IMR-90 (cell line): ENCODE data around the gene IKBKE. TPM values are rescaled to one million over a fixed set of nuclear protein-coding genes. Genes with fewer than 3 reads are reported as not detected.

Experiments
- ATAC-seq: fragments of 200-7000 bp; cut with Tn5 transposase; 2 replicates; pipeline ENCODE4 v1.9.1; 2020; ENCODE audit warnings: low read depth, mild to moderate bottlenecking, moderate library complexity
- BruUV-seq: library from RNA; stranded (reverse); fragments of 400-500 nt; replicated peaks from 2 replicates; lab custom pipeline; 2021; lab: Mats Ljungman, UMichigan
- CTCF ChIA-PET: fragments of 300-600 bp; formaldehyde crosslinking; extraction: SDS; loops from one replicate; lab custom pipeline; 2021; ENCODE audit warnings: antibody characterized with exemption; lab: Yijun Ruan, JAX
- POLR2A ChIA-PET: fragments of 300-600 bp; sonication (Branson Sonifier 250); formaldehyde crosslinking; loops from one replicate; lab custom pipeline; 2022; ENCODE audit warnings: antibody characterized with exemption; ENCODE audit not compliant: unreplicated experiment; lab: Charles Lee
- DNase-seq: peaks from one replicate; pipeline ENCODE4 v3.0.0; 2013
- H2AFZ ChIP-seq: replicated peaks from 2 replicates; pipeline ENCODE3; 2013; ENCODE audit warnings: low read length, mild to moderate bottlenecking; ENCODE audit not compliant: poor library complexity
- H2AK5ac ChIP-seq: 2 replicates; pipeline ENCODE4 v1.6.1; 2013; ENCODE audit warnings: low read depth, low read length, inconsistent platforms
- H2AK9ac ChIP-seq: replicated peaks from 2 replicates; pipeline ENCODE3; 2013; ENCODE audit warnings: mild to moderate bottlenecking, low read depth, low read length, moderate library complexity; ENCODE audit not compliant: poor library complexity
- H2BK120ac ChIP-seq: 2 replicates; pipeline ENCODE4 v1.6.1; 2013; ENCODE audit warnings: low read depth, low read length, inconsistent platforms
- H2BK15ac ChIP-seq: 3 replicates; pipeline ENCODE4 v1.6.1; 2013; ENCODE audit warnings: low read depth, low read length, inconsistent platforms
- H2BK20ac ChIP-seq: 2 replicates; pipeline ENCODE4 v1.6.1; 2013; ENCODE audit warnings: low read depth, mild to moderate bottlenecking, inconsistent platforms, low read length, moderate library complexity
- H2BK5ac ChIP-seq: 2 replicates; pipeline ENCODE4 v1.6.1; 2013; ENCODE audit warnings: mild to moderate bottlenecking, low read depth, low read length, inconsistent platforms; ENCODE audit not compliant: poor library complexity, severe bottlenecking
- H3K14ac ChIP-seq: replicated peaks from 2 replicates; pipeline ENCODE4 v1.6.1; 2013; ENCODE audit warnings: low read depth, low read length, inconsistent platforms
- H3K18ac ChIP-seq: 2 replicates; pipeline ENCODE4 v1.6.1; 2013; ENCODE audit warnings: low read depth, low read length, control low read depth
- H3K23ac ChIP-seq: 2 replicates; pipeline ENCODE4 v1.6.1; 2013; ENCODE audit warnings: low read depth, low read length, inconsistent platforms
- H3K27ac ChIP-seq: 2 replicates; pipeline ENCODE4 v1.5.1; 2013; ENCODE audit warnings: mild to moderate bottlenecking, control low read depth, low read length; ENCODE audit not compliant: insufficient read depth
- H3K27me3 ChIP-seq: 2 replicates; pipeline ENCODE4 v1.6.1; 2013; ENCODE audit warnings: low read length; ENCODE audit not compliant: control insufficient read depth, insufficient read depth
- H3K36me3 ChIP-seq: 2 replicates; pipeline ENCODE4 v1.6.1; 2013; ENCODE audit warnings: low read length, mixed read lengths; ENCODE audit not compliant: control insufficient read depth, insufficient read depth
- H3K4ac ChIP-seq: 2 replicates; pipeline ENCODE4 v1.6.1; 2013; ENCODE audit warnings: low read depth, low read length, inconsistent platforms
- H3K4me1 ChIP-seq: 2 replicates; pipeline ENCODE4 v1.6.1; 2013; ENCODE audit warnings: low read length, mixed read lengths; ENCODE audit not compliant: control insufficient read depth, insufficient read depth
- H3K4me2 ChIP-seq: 2 replicates; pipeline ENCODE4 v1.6.1; 2013; ENCODE audit warnings: low read depth, mild to moderate bottlenecking, control low read depth, low read length, moderate library complexity
- H3K4me3 ChIP-seq: 2 replicates; pipeline ENCODE4 v1.5.1; 2013; ENCODE audit warnings: low read depth, mild to moderate bottlenecking, control low read depth, low read length, moderate library complexity; ENCODE audit not compliant: insufficient read depth
- H3K56ac ChIP-seq: 2 replicates; pipeline ENCODE4 v1.6.1; 2013; ENCODE audit warnings: low read length, inconsistent platforms; ENCODE audit not compliant: insufficient read depth; ENCODE audit errors: extremely low read depth
- H3K79me1 ChIP-seq, 2 experiments: 2 replicates each; pipeline ENCODE4 v1.6.1; 2013; ENCODE audit warnings: low read length in 2 of 2, inconsistent platforms in 1 of 2, low read depth in 1 of 2
- H3K9ac ChIP-seq: 2 replicates; pipeline ENCODE4 v1.6.1; 2013; ENCODE audit warnings: low read depth, low read length, control low read depth
- H3K9me1 ChIP-seq: 2 replicates; pipeline ENCODE4 v1.6.1; 2013; ENCODE audit warnings: low read length, inconsistent platforms; ENCODE audit not compliant: insufficient read depth
- H3K9me3 ChIP-seq: 2 replicates; pipeline ENCODE4 v1.6.1; 2013; ENCODE audit warnings: low read length; ENCODE audit not compliant: control insufficient read depth, insufficient read depth
- H4K20me1 ChIP-seq: 2 replicates; pipeline ENCODE4 v1.6.1; 2013; ENCODE audit warnings: low read length, inconsistent platforms; ENCODE audit not compliant: insufficient read depth
- H4K5ac ChIP-seq: 2 replicates; pipeline ENCODE4 v1.6.1; 2013; ENCODE audit warnings: mild to moderate bottlenecking, low read depth, low read length, control low read depth
- H4K8ac ChIP-seq, 2 experiments: 2 replicates each; pipeline ENCODE4 v1.6.1; 2013; ENCODE audit warnings: low read depth in 2 of 2, low read length in 2 of 2, control low read depth in 1 of 2, inconsistent platforms in 1 of 2
- H4K91ac ChIP-seq: 2 replicates; pipeline ENCODE4 v1.6.1; 2013; ENCODE audit warnings: low read depth, low read length, inconsistent platforms; ENCODE audit not compliant: insufficient read depth
- BHLHE40 ChIP-seq: fragments of 150-350 bp; IDR thresholded peaks from 2 replicates; pipeline ENCODE4 v1.6.1; 2016; ENCODE audit warnings: mild to moderate bottlenecking, low read depth, low read length
- CEBPB ChIP-seq: IDR thresholded peaks from 2 replicates; pipeline ENCODE4 v1.6.1; 2012; ENCODE audit warnings: low read depth, low read length, improper control_type of control experiment
- CHD1 ChIP-seq: IDR thresholded peaks from 2 replicates; pipeline ENCODE4 v1.6.1; 2012; ENCODE audit warnings: low read depth, low read length, improper control_type of control experiment
- FOS ChIP-seq: fragments of 150-350 bp; IDR thresholded peaks from 2 replicates; pipeline ENCODE4 v1.6.1; 2016; ENCODE audit warnings: low read depth, low read length
- MAFK ChIP-seq: IDR thresholded peaks from 2 replicates; pipeline ENCODE4 v1.6.1; 2012; ENCODE audit warnings: low read depth, low read length, improper control_type of control experiment
- MAZ ChIP-seq: IDR thresholded peaks from 2 replicates; pipeline ENCODE4 v1.6.1; 2012; ENCODE audit warnings: low read depth, mild to moderate bottlenecking, low read length, improper control_type of control experiment, moderate library complexity, borderline replicate concordance
- MXI1 ChIP-seq: IDR thresholded peaks from 2 replicates; pipeline ENCODE4 v1.6.1; 2012; ENCODE audit warnings: low read depth, mild to moderate bottlenecking, low read length, moderate library complexity, borderline replicate concordance
- NFE2L2 ChIP-seq: fragments of 150-350 bp; IDR thresholded peaks from 2 replicates; pipeline ENCODE4 v1.6.1; 2016; ENCODE audit warnings: low read depth, mild to moderate bottlenecking, low read length
- POLR2A ChIP-seq: IDR thresholded peaks from 2 replicates; pipeline ENCODE4 v1.6.1; 2012; ENCODE audit warnings: mild to moderate bottlenecking, low read depth, low read length
- RAD21 ChIP-seq: IDR thresholded peaks from 2 replicates; pipeline ENCODE4 v1.6.1; 2012; ENCODE audit warnings: low read length, improper control_type of control experiment
- RCOR1 ChIP-seq: IDR thresholded peaks from 2 replicates; pipeline ENCODE4 v1.6.1; 2012; ENCODE audit warnings: mild to moderate bottlenecking, low read length, improper control_type of control experiment; ENCODE audit not compliant: insufficient replicate concordance
- RFX5 ChIP-seq: IDR thresholded peaks from 2 replicates; pipeline ENCODE4 v1.8.0; 2012; ENCODE audit warnings: low read depth, mild to moderate bottlenecking, low read length, moderate library complexity
- SMC3 ChIP-seq: fragments of 150-350 bp; IDR thresholded peaks from 2 replicates; pipeline ENCODE4 v1.6.1; 2016; ENCODE audit warnings: low read depth, mild to moderate bottlenecking, antibody characterized with exemption, low read length, moderate library complexity
- USF2 ChIP-seq: fragments of 150-350 bp; IDR thresholded peaks from 2 replicates; pipeline ENCODE4 v1.6.1; 2017; ENCODE audit warnings: mild to moderate bottlenecking, antibody characterized with exemption, low read length, low read depth
- WGBS, 2 experiments: methylation state at CpG; one replicate each; pipeline versions ENCODE4 v1.1.5 to v1.1.7; 2013; ENCODE audit warnings: missing lambda C conversion rate in 2 of 2; ENCODE audit not compliant: insufficient read length in 1 of 2; ENCODE audit errors: extremely low coverage in 2 of 2; 5-methylcytosine and 5-hydroxymethylcytosine counted together
- dilution Hi-C: fragments of 300-500 bp; cut with HindIII; formaldehyde crosslinking; loops from one replicate; pipeline ENCODE4 v1.14.3; 2018; ENCODE audit warnings: low sequenced_read_pairs; ENCODE audit not compliant: unreplicated experiment
- in situ Hi-C: fragments of 300-500 bp; cut with MboI; formaldehyde crosslinking; loops from 3 replicates; pipeline ENCODE4 v1.14.3; 2019; ENCODE audit warnings: low sequenced_read_pairs, inconsistent platforms, mixed read lengths
- intact Hi-C: fragments of 100-400 bp; cut with micrococcal nuclease; formaldehyde crosslinking; loops from 2 replicates; pipeline ENCODE4 v1.10.0; 2022
- polyA plus RNA-seq, 3 experiments: library from polyadenylated mRNA; depleted of rRNA; stranded (reverse); fragments of >200 nt; gene quantifications; 2 replicates each; pipeline ENCODE4 v1.2.3, GENCODE V29; 2012; ENCODE audit warnings: low replicate concordance in 1 of 3
- total RNA-seq: library from RNA; depleted of rRNA; stranded (reverse); fragments of >200 nt; gene quantifications from 2 replicates; pipeline ENCODE4 v1.2.3, GENCODE V29; 2012

The IKBKE gene
- total and polyA plus RNA-seq, 2 of the 4 experiments (the other 2 are of a cell fraction): 20.3 to 24.0 TPM

- dilution Hi-C loops: no loop called here
- Histone ChIP-seq H2AK9ac (no peak overlapping the region), H4K20me1 (no peaks in the 10 kb centered on the region), H3K9ac (no peak overlapping the region), H2BK120ac (no peak overlapping the region), H3K4ac (no peak overlapping the region), H3K36me3 (0 out of 2 replicates have a peak, but pooled peaks cover 2% of the 10 kb centered on the region), H4K5ac (no peak overlapping the region), H3K14ac (no peak overlapping the region), H3K4me3 (no peak overlapping the region), H3K27me3 (no peaks in the 10 kb centered on the region; the same call in 1 of the 2 replicates), H3K56ac (no peak overlapping the region), H3K4me1 (no peaks in the 10 kb centered on the region), H3K23ac (no peak overlapping the region), H3K27ac (no peak overlapping the region), H3K79me1 (no peaks in the 10 kb centered on the region), H3K9me1 (no peaks in the 10 kb centered on the region; the same call in 1 of the 2 replicates), H2BK20ac (no peak overlapping the region), H2AFZ (no peak overlapping the region), H3K9me3 (no peaks in the 10 kb centered on the region), H2AK5ac (no peak overlapping the region), H3K18ac (no peak overlapping the region), H4K8ac (no peak overlapping the region), H2BK15ac (no peak overlapping the region), H2BK5ac (no peak overlapping the region), H4K91ac (no peak overlapping the region), H3K4me2 (no peak overlapping the region)
- in situ Hi-C loops: no loop called here
- TF ChIP-seq RCOR1 (no peak), BHLHE40 (no peak), CEBPB (no peak), CHD1 (no peak), USF2 (no peak), POLR2A (no peak), RAD21 (no peak), MAFK (no peak), NFE2L2 (no peak), MAZ (no peak), SMC3 (no peak), MXI1 (no peak), FOS (no peak), RFX5 (no peak)
- no peak for ATAC-seq
- intact Hi-C loops: no loop called here
- no CpG with 5 or more reads among the region's 6 CpGs for WGBS, 2 experiments
- no TSS peak for BruUV-seq
- DNase-seq: no peak
- ChIA-PET CTCF (no interaction called here), POLR2A (no interaction called here)
Observed at GRCh38 chr1:206538086-206538770, 68.0 kb downstream of the IKBKE start.
